NCI-H1417 treated with DMSO at 0.1 percent for 48 hours (cell line): Measurements from ENCODE around the gene SCG2.
A peak's percentile ranks its signal among the peaks of the same experiment; 100 is the strongest.

Source experiments
- DNase-seq: peaks from one replicate; lab custom pipeline; 2025; lab: John Stamatoyannopoulos, UW

The SCG2 gene

GRCh38 chr2:223601932-223602666 is at the start of gene SCG2:
Gene SCG2, minus strand, starts transcription at chr2:223602361. Its CDS starts 3,079 bp downstream, at chr2:223599282.
- peak; percentile 85 for DNase-seq

- no peak for DNase-seq
Measured at GRCh38 chr2:223649554-223650533, 47.7 kb upstream of the SCG2 start.

GRCh38 chr2:223648755-223649154 is 46.6 kb upstream of the SCG2 start:
- no peak for DNase-seq

GRCh38 chr2:223647258-223647952 is 45.2 kb upstream of the SCG2 start:
- no peak for DNase-seq

GRCh38 chr2:223644136-223644535 is 42.0 kb upstream of the SCG2 start:
- no peak for DNase-seq

- DNase-seq, result no peak
Measured at GRCh38 chr2:223643309-223643708, 41.1 kb upstream of the SCG2 start.

- DNase-seq, result no peak
Measured at GRCh38 chr2:223642506-223642905, 40.3 kb upstream of the SCG2 start.

DNA sequence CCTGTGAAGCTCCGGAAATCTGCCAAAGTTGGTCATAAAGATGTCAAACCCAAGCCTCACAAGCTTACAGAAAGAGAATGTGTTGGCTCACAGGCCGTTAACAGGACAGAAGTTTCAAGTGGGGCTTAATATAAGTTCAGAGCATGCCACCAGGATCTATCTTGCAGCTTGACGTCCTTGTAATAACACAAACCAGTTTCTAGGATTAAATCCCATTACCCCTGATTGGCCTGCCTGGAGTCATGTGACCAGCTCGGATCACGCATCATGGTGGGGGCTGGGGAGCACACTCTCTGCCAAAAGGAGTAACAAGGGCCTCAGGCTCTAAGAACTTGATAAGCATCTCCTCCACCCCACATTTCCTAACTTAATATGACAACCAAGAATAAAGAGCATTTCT is 38.9 kb upstream of the SCG2 start:
- no peak for DNase-seq

- DNase-seq, result no peak
Measured at GRCh38 chr2:223635080-223635479, 32.9 kb upstream of the SCG2 start.

DNA sequence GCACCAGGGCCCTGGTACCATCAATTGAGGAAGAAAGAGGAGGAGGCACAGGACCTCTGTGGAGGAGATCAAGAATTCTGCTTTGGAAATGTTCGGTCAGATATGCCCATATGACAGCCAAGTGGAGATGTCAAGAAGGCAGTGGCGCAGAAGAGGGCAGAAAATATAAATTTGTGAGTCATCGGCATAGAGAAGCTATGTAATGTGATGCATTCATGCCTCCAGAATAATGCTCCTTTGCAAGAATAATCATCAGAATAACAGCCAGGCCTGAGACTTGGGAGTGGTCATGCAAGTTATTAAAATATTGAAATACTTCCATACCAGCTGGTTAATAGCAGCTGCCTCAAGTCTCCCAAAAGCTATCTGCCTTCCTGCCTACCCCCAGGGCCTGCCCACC is 32.1 kb upstream of the SCG2 start:
- DNase-seq, result no peak

DNA sequence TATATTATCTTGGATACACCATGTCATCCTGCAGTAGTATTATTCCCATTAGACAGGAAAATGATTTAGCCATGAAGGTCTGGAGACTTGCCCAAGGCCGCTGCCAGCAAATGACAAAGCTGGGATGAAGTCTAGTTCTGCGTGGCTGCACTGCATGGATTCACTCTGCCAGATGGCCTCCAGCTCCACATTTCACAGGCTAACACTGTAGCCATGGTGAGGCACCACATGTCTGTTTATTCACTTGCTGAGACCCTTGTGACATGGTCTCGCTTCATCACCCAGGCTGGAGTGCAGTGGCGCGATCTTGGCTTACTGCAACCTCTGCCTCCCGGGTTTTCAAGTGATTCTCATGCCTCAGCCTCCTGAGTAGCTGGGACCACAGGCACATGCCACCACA is 31.5 kb upstream of the SCG2 start:
- no peak for DNase-seq

DNA sequence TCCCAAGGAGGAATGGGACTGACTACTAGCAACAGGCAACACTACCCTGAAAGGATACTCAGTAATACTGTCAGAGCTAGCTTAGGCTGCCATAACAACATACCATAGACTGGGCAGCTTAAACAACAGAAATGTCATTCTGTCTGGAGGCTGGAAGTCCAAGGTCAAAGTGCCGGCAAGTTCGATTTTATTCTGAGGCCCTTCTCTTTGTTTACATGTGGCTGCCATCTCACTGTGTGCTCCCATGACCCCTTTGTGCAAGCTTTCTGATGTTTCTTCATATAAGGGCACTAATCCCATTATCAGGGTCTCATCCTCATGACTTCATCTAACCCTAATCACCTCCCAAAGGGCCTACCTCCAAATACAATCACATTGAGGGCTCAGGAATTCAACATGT is 30.7 kb upstream of the SCG2 start:
- no peak for DNase-seq

- DNase-seq, result no peak
Measured at GRCh38 chr2:223626716-223627115, 24.6 kb upstream of the SCG2 start.

DNA sequence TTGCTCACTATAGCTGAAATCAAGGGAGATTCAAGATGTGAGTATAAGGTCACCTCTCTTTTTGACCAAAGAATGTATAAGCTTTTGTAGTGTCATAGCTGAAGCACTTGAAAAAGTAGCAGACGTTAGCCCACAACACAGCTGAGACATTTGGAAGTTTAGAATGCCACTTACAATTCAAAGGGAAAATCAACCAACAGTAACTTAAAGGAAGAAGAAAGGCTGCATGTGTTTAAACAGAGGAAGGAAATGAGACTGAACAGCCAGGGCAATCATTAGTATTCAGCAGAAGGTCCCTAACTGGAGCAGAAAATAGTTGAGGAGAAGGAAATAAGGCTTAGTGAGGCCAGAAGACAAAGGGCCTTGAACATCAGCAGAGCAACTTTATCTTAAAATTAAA is 23.5 kb upstream of the SCG2 start:
- no peak for DNase-seq

DNA sequence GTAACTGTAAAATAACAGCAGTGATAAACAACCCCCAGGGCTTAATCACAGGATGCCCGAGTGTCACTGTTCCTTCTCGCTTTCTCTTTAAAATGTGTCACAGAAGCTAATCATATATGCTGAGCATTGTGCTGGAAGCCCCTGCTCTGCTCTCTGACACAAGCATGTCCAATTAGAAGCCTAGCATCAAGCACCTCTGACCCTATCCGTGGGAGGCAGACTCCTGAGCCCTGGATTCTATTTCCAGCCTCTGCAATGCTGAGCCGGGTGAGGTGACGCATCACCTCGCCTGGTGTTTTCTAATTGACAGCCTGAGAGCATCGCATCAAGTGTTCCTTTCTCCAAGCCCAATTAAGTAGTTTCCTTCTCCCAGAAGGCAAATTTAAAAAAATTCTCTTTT is 19.7 kb upstream of the SCG2 start:
- DNase-seq, result no peak

DNA sequence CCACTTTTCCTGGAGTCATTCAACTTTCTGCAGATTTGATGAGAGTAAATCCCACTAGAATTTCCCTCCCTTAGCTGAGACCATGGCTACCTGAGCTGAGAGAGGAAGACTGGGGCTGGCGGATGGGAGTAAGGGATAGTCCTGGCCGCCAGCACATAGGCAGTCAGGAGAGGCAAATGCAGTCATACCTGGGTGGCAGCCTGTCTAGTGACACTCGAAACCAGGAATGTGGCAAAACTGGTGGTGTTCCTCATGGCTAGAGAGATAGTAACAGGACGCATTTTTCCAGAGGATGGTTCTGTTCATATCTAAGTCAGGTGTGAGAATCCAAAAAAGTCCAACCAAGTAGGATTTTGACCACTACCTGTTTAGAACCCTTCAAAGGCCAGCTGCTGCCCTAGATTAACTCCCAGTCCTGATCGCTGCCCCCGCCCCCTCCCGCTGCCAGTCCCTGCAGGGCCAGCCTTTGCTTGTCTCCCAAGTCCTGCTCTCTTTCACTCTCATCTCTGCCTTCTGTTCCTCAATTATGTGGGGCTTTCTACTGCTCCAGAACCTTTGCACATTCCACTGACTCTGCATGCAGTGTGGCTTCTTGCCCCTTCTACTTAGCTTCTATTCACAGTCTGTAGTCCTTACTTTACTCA is 17.4 kb upstream of the SCG2 start:
- no peak for DNase-seq

- no peak for DNase-seq
Measured at GRCh38 chr2:223618172-223619035, 16.2 kb upstream of the SCG2 start.

DNA sequence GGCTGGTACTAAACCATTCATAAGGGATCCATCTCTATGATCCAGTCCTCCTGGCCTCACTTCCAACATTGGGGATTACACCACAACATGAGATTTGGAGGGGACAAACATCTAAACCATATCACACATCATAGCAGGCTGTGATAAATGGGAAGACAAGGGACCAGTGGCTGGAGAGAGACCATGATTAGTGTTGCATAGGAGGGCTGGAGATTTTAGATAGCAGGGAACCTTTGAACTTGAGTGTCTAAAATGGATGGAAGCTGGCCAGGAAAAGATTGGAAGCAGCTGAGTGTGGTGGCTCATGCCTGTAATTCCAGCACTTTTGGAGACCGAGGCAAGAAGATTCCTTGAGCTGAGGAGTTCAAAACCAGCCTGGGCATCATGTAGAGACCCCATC is 12.4 kb upstream of the SCG2 start:
- DNase-seq, result no peak

GRCh38 chr2:223613017-223613950 is 11.1 kb upstream of the SCG2 start:
- no peak for DNase-seq

DNA sequence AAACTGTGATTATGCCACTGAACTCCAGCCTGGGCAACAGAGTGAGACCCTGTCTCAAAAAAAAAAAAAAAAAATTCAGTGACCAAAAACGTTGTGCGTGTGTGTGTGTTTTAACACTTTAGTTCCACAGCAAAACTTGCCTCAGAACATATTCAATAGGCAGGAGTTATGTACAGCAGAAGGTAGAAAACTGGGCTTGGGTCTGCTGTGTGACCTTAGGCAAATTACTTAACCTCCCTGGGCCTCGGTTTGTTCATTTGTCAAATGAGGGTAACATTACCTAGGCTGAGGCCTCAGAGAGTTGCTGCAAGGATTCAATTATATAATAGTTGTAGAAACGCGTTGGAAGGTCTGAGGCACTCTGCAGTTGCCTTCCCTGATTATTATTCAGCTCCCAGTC is 10.3 kb upstream of the SCG2 start:
- DNase-seq, result no peak
